Activated CD8-positive, alpha-beta T cell treated with anti-CD3 and anti-CD28 coated beads for 36 hours (primary cell): ENCODE data around the gene LCAT. TPM values are rescaled to one million over a fixed set of nuclear protein-coding genes. Genes with fewer than 3 reads are reported as not detected.

ENCODE experiments used
- ATAC-seq: fragments of 200-7000 bp; cut with Tn5 transposase; one replicate; pipeline ENCODE4 v1.10.0; 2021; ENCODE audit warnings: mild to moderate bottlenecking, moderate library complexity
- CTCF ChIA-PET: fragments of 350-600 bp; sonication (Branson Sonifier 250); formaldehyde crosslinking; loops from one replicate; lab custom pipeline; 2021; ENCODE audit warnings: antibody characterized with exemption; lab: Charles Lee
- POLR2A ChIA-PET: fragments of 350-600 bp; sonication (Branson Sonifier 250); formaldehyde crosslinking; loops from one replicate; lab custom pipeline; 2021; ENCODE audit warnings: antibody characterized with exemption; lab: Charles Lee
- DNase-seq: peaks from one replicate; pipeline ENCODE4 v3.0.0-alpha.2; 2020
- H3K27ac Mint-ChIP-seq: one replicate; pipeline ENCODE4 v1.8.0; 2021; ENCODE audit warnings: mild to moderate bottlenecking, mixed read lengths
- H3K27me3 Mint-ChIP-seq: one replicate; pipeline ENCODE4 v1.8.0; 2021; ENCODE audit warnings: mixed read lengths
- H3K36me3 Mint-ChIP-seq: one replicate; pipeline ENCODE4 v1.8.0; 2021; ENCODE audit warnings: low read depth, mixed read lengths
- H3K4me1 Mint-ChIP-seq: one replicate; pipeline ENCODE4 v1.8.0; 2021; ENCODE audit warnings: low read depth, mixed read lengths
- H3K4me3 Mint-ChIP-seq: one replicate; pipeline ENCODE4 v1.8.0; 2021; ENCODE audit warnings: mild to moderate bottlenecking, moderate library complexity, mixed read lengths
- H3K9me3 Mint-ChIP-seq: one replicate; pipeline ENCODE4 v1.8.0; 2021; ENCODE audit warnings: mixed read lengths
- CTCF ChIP-seq: fragments of 200-600 bp; IDR thresholded peaks from one replicate; pipeline ENCODE4 v1.8.0; 2022; ENCODE audit warnings: antibody characterized with exemption, mild to moderate bottlenecking
- intact Hi-C: fragments of 100-400 bp; cut with micrococcal nuclease; formaldehyde crosslinking; loops from one replicate; pipeline ENCODE4 v1.10.0; 2022
- total RNA-seq, 2 experiments: library from RNA; stranded (reverse); gene quantifications; one replicate each; pipeline ENCODE4 v1.2.3, GENCODE V29; 2021

Gene LCAT
- total RNA-seq, 2 experiments from 2014 or later = 10.6 to 14.3 TPM

DNA sequence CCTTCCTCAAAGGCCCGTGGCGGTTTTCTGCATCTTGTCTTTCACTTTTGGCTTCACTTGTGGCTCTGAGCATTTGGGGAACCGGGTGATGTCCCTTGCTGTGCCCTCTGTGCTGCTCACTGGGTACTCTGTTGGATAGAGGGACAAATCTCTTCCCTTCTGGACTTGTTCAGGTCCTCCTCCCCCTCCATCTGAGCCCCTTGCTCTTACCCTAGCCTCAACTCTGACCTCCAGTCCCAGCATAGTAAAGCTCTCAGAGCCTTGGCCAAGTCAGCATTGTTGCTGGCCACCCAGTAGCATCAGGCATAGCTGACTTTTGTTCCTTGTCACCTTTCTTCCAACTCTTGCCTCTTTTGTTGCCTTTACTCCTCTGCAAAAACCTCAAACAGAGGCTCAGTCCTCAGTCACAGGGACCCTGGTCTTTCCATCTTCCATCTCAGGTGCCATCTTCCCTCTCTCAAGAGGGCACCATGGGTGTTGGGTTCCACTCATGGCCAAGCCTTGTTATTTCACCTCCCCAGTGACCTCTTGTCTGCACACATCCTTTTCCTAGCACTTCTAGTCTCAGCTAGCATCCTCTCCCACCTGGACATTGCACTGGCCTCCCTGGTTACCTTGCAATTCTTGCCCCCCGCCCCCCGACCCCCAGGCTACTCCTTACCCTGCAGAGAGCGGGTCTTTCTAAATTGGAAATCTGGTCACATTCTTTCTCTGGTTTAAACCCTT, 6.9 kb downstream of the LCAT start:
- intact Hi-C loops = loop anchor here (10.0 kb wide), 1 partner anchor 272 kb away; the partner anchor contains the start of genes ACD, C16orf86, ENKD1 and PARD6A
- ChIA-PET CTCF (interaction anchor here (0.8 to 5.1 kb wide), 5 partner anchors 9 to 121 kb away, joined by 3 to 24 read pairs (median 13); partner anchors contain the start of gene PSKH1), POLR2A (interaction anchor here (0.9 to 3.8 kb wide), 19 partner anchors 10 to 375 kb away, joined by 3 to 26 read pairs (median 4); partner anchors contain the start of genes CTCF, DDX28, DPEP2 and DUS2)
- TF ChIP-seq CTCF = no peak
- Mint-ChIP-seq H3K4me1 (peaks cover 52% of the 10 kb centered on the region), H3K36me3 (peaks cover 62% of the 10 kb centered on the region), H3K27ac (peak overlapping the region; percentile 100), H3K4me3 (peak overlapping the region; percentile 97), H3K27me3 (no peaks in the 10 kb centered on the region), H3K9me3 (no peaks in the 10 kb centered on the region)
- peak; percentile 92 for DNase-seq
- peak; percentile 54 for ATAC-seq

- intact Hi-C loops = loop anchor here (10.0 kb wide), 1 partner anchor 272 kb away; the partner anchor contains the start of genes ACD, C16orf86, ENKD1 and PARD6A
- H3K36me3 Mint-ChIP-seq = peaks cover 58% of the 10 kb centered on the region
- TF ChIP-seq CTCF = no peak
- ATAC-seq (peak; percentile 11), DNase-seq (peak; percentile 78)
- peak within 1 kb of the TSS; percentile 97 for H3K4me3 Mint-ChIP-seq
- H3K27ac Mint-ChIP-seq = peak within 1 kb of the TSS; percentile 100
- POLR2A ChIA-PET = interaction anchor here (0.7 to 3.8 kb wide), 37 partner anchors 9 to 374 kb away, joined by 3 to 26 read pairs (median 5); partner anchors contain the start of genes CTCF, DDX28, DPEP2 and DUS2
- CTCF ChIA-PET = interaction anchor here (0.7 to 5.1 kb wide), 13 partner anchors 10 to 416 kb away, joined by 3 to 24 read pairs (median 4); partner anchors contain the start of genes DDX28, DUS2 and PSKH1
- no peaks in the 10 kb centered on the region for H3K27me3 Mint-ChIP-seq
- no peaks in the 10 kb centered on the region for H3K9me3 Mint-ChIP-seq
- peaks cover 45% of the 10 kb centered on the region for H3K4me1 Mint-ChIP-seq
Measured at GRCh38 chr16:67936124-67936879, 7.6 kb downstream of the LCAT start, which contains the start of gene PSMB10. TSS of gene PSMB10 (minus strand) at chr16:67936850. CDS start at chr16:67936749, 101 bp downstream.

DNA sequence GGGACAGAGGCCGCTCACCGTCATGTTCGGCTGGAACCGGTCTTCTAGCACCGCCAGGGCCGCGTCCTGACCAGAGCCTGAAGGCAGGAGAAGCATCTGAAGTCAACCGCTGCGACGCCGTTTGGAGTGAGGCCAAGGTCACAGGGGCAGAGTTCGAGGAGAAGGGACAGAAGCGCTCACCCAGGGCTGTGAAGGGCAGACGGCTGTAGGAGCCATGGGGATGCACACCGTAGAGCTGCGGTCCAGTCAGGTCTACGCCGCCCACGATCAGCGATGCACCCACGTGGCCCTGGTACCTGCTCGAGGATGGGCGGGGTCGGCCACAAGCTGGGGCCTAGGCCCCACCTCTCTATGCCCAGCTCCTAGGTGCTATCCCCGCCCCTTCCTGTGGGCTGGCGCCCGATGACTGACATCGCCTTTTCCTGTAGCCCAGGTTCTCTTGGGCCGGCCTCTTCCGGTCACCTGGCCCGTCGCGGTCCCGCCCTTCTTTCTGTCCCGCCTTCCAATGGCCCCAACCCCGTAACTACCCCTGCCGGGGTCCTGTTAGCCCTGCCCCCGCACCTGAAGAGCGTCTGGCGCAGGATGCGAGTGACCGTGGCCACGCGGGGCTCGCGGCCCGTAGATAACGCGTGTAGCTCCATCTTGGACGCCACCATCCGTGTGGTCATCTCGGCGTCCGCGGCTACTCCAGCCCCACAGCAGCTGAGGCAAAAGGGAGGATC, 8.4 kb downstream of the LCAT start:
- Mint-ChIP-seq H3K27me3 (no peaks in the 10 kb centered on the region), H3K27ac (peak overlapping the region; percentile 100), H3K36me3 (peaks cover 58% of the 10 kb centered on the region), H3K4me3 (peak overlapping the region; percentile 97), H3K4me1 (peaks cover 42% of the 10 kb centered on the region), H3K9me3 (no peaks in the 10 kb centered on the region)
- peak; percentile 92 for ATAC-seq
- TF ChIP-seq CTCF = no peak
- ChIA-PET CTCF (interaction anchor here (0.7 to 5.1 kb wide), 13 partner anchors 9 to 415 kb away, joined by 3 to 24 read pairs (median 4); partner anchors contain the start of genes DDX28, DUS2 and PSKH1), POLR2A (interaction anchor here (0.7 to 3.8 kb wide), 36 partner anchors 9 to 374 kb away, joined by 3 to 26 read pairs (median 5); partner anchors contain the start of genes CENPT, CTCF, DDX28 and DPEP2)
- intact Hi-C loops = loop anchor here (10.0 kb wide), 1 partner anchor 271 kb away; the partner anchor contains the start of genes ACD, C16orf86, ENKD1 and PARD6A
- peak; percentile 99 for DNase-seq

DNA sequence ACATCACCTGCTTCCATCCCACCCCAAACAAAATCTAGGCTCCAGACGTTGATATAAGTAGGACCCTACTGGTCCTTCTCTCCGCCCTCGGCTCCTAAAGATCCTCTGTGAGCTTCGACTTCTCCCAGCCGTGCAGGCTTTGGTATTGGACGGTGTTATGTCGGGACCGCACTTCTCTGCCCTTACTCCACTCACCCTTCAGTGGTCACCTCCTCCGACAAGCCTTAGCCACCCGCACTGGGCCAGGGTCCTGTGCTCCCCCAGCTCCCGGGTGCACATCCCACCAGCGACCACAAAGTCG, 8.9 kb downstream of the LCAT start:
- intact Hi-C loops = loop anchor here (10.0 kb wide), 1 partner anchor 270 kb away; the partner anchor contains the start of genes ACD, C16orf86, ENKD1 and PARD6A
- ChIA-PET CTCF (interaction anchor here (0.9 to 5.1 kb wide), 9 partner anchors 9 to 414 kb away, joined by 3 to 24 read pairs (median 4); partner anchors contain the start of gene PSKH1), POLR2A (interaction anchor here (1.0 to 3.8 kb wide), 26 partner anchors 10 to 373 kb away, joined by 3 to 26 read pairs (median 6); partner anchors contain the start of genes CENPT, CTCF, DDX28 and DPEP2)
- Mint-ChIP-seq H3K4me1 (peaks cover 37% of the 10 kb centered on the region), H3K36me3 (peaks cover 54% of the 10 kb centered on the region), H3K27me3 (no peaks in the 10 kb centered on the region), H3K4me3 (peak overlapping the region; percentile 97), H3K9me3 (no peaks in the 10 kb centered on the region), H3K27ac (peak overlapping the region; percentile 100)
- ATAC-seq = no peak
- no peak for DNase-seq
- no peak for TF ChIP-seq CTCF
